PC-3 (cell line): Measurements from ENCODE around the gene HECTD2. TPM values are rescaled to one million over a fixed set of nuclear protein-coding genes. Genes with fewer than 3 reads are reported as not detected.

ENCODE experiments used
- ATAC-seq: fragments of 200-7000 bp; cut with Tn5 transposase; 2 replicates; pipeline ENCODE4 v1.9.1; 2020; ENCODE audit warnings: mild to moderate bottlenecking, moderate library complexity
- BruUV-seq: library from RNA; stranded (reverse); fragments of 400-500 nt; replicated peaks from 2 replicates; lab custom pipeline; 2021; lab: Mats Ljungman, UMichigan
- CTCF ChIA-PET: fragments of 300-600 bp; sonication (Branson Sonifier 250); formaldehyde crosslinking; loops from one replicate; lab custom pipeline; 2022; ENCODE audit warnings: antibody characterized with exemption; lab: Charles Lee
- POLR2A ChIA-PET: fragments of 300-600 bp; sonication (Branson Sonifier 250); formaldehyde crosslinking; loops from one replicate; lab custom pipeline; 2022; ENCODE audit warnings: antibody characterized with exemption; ENCODE audit not compliant: unreplicated experiment; lab: Charles Lee
- DNase-seq: peaks from one replicate; pipeline ENCODE4 v3.0.0-alpha.2; 2015
- H2AFZ ChIP-seq: fragments of 300-600 bp; sonication (generic); 2 replicates; pipeline ENCODE4 v1.6.0; 2016; ENCODE audit warnings: antibody characterized with exemption, low read length
- H3F3A ChIP-seq: fragments of 300-600 bp; sonication (generic); one replicate; pipeline ENCODE4 v1.6.0; 2017; ENCODE audit warnings: antibody characterized with exemption, low read length, control low read depth, mild to moderate bottlenecking; ENCODE audit not compliant: unreplicated experiment
- H3K27ac ChIP-seq: fragments of 300-600 bp; sonication (generic); 2 replicates; pipeline ENCODE4 v1.5.1; 2016; ENCODE audit warnings: mild to moderate bottlenecking, low read length
- H3K27me3 ChIP-seq: fragments of 300-600 bp; sonication (generic); 2 replicates; pipeline ENCODE4 v1.6.1; 2016; ENCODE audit warnings: low read length, mixed read lengths
- H3K36me3 ChIP-seq: fragments of 300-600 bp; sonication (generic); 2 replicates; pipeline ENCODE4 v1.6.1; 2016; ENCODE audit warnings: low read depth, mixed run types, low read length, mixed read lengths
- H3K4me1 ChIP-seq: fragments of 300-600 bp; sonication (generic); 2 replicates; pipeline ENCODE4 v1.5.1; 2016; ENCODE audit warnings: low read length; ENCODE audit not compliant: insufficient read depth
- H3K4me2 ChIP-seq: fragments of 300-600 bp; sonication (generic); 2 replicates; pipeline ENCODE4 v1.6.0; 2016; ENCODE audit warnings: low read length
- H3K4me3 ChIP-seq: fragments of 300-600 bp; sonication (generic); 2 replicates; pipeline ENCODE4 v1.5.1; 2016; ENCODE audit warnings: mild to moderate bottlenecking, low read length, mixed read lengths
- H3K79me2 ChIP-seq: fragments of 300-600 bp; sonication (generic); 2 replicates; pipeline ENCODE4 v1.6.1; 2017; ENCODE audit warnings: low read length, mixed read lengths
- H3K9ac ChIP-seq: fragments of 300-600 bp; sonication (generic); 2 replicates; pipeline ENCODE4 v1.6.0; 2016; ENCODE audit warnings: mild to moderate bottlenecking, low read length
- H3K9me2 ChIP-seq: fragments of 300-600 bp; sonication (generic); replicated peaks from 2 replicates; pipeline ENCODE4 v1.6.1; 2016; ENCODE audit warnings: mixed run types, low read length, mixed read lengths
- H3K9me3 ChIP-seq: fragments of 300-600 bp; sonication (generic); 2 replicates; pipeline ENCODE4 v1.6.1; 2016; ENCODE audit warnings: low read length, mixed read lengths
- H4K20me1 ChIP-seq: fragments of 300-600 bp; sonication (generic); 2 replicates; pipeline ENCODE4 v1.6.1; 2016; ENCODE audit warnings: low read length, mixed read lengths
- EZH2 ChIP-seq: fragments of 300-600 bp; sonication (generic); IDR thresholded peaks from one replicate; pipeline ENCODE4 v1.6.1; 2017; ENCODE audit warnings: antibody characterized with exemption, mild to moderate bottlenecking, low read length; ENCODE audit not compliant: unreplicated experiment
- EZH2phosphoT487 ChIP-seq: fragments of 300-600 bp; sonication (generic); IDR thresholded peaks from 2 replicates; pipeline ENCODE4 v1.6.1; 2018; ENCODE audit warnings: mild to moderate bottlenecking, antibody characterized with exemption, low read length, borderline replicate concordance
- intact Hi-C: fragments of 100-400 bp; cut with micrococcal nuclease; formaldehyde crosslinking; loops from 2 replicates; pipeline ENCODE4 v1.9.0; 2023
- total RNA-seq: library from RNA; depleted of rRNA; stranded (reverse); fragments of >200 nt; gene quantifications from 2 replicates; pipeline ENCODE4 v1.2.3, GENCODE V29; 2014
- TF ChIP-seq, protein P1 (sequence below): fragments of 300-600 bp; sonication (generic); conservative IDR thresholded peaks from 2 replicates; pipeline ENCODE4 v1.5.1; 2017; ENCODE audit warnings: antibody characterized with exemption, low read depth, mild to moderate bottlenecking, low read length

The HECTD2 gene
- total RNA-seq, 1 experiment from 2014 or later, result 2.9 TPM

DNA sequence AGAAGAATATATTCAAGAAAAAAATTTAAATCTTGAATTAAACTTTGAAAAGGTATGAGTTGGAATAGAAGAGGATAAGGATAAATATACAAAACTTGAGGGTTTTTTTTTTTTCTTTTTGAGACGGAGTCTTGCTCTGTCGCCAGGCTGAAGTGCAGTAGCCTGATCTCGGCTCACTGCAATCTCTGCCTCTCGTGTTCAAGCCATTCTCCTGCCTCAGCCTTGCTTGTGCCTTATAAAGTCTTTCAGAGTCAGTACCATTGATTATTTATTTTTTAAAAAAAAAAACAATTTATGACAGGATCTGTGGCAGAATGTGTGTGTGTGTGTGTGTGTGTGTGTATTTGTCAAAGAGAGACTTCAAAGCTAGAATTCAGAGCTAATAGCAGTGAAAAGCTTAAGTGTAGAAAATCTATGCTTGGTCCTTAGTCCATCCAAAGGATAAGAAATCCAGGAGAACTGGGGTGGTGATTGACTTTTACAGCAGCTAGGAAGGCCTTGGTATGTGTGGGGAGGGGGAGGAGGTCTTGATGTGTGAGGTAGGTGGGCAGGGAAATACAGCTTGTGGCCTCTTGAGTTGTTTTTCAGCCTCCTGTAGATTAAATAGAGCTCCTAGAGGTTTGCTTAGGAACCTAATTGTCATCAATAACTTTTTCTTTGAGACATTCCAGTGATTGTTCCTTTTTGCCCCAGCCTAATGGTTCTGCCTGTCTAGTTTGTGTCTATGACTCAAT is 2.4 kb downstream of the HECTD2 start:
- intact Hi-C loops, result loop anchor here (5.0 to 10.0 kb wide), 2 partner anchors 50 to 222 kb away; partner anchors contain the start of gene PPP1R3C
- ChIA-PET CTCF (no interaction called here), POLR2A (no interaction called here)
- H3K36me3 ChIP-seq, result no peaks in the 10 kb centered on the region
- no peak overlapping the region for H3K9ac ChIP-seq
- H3K4me2 ChIP-seq, result no peak overlapping the region
- ATAC-seq (no peak), DNase-seq (no peak)
- H3K4me1 ChIP-seq, result peaks cover 22% of the 10 kb centered on the region
- H3K79me2 ChIP-seq, result peaks cover 50% of the 10 kb centered on the region
- H3K27ac ChIP-seq, result no peak overlapping the region
- 0 out of 2 replicates have a peak, but pooled peaks cover 3% of the 10 kb centered on the region for H4K20me1 ChIP-seq
- H3F3A ChIP-seq, result no peaks in the 10 kb centered on the region
- TF ChIP-seq EZH2phosphoT487 (no peak), EZH2 (no peak)
- TF ChIP-seq, protein P1, sequence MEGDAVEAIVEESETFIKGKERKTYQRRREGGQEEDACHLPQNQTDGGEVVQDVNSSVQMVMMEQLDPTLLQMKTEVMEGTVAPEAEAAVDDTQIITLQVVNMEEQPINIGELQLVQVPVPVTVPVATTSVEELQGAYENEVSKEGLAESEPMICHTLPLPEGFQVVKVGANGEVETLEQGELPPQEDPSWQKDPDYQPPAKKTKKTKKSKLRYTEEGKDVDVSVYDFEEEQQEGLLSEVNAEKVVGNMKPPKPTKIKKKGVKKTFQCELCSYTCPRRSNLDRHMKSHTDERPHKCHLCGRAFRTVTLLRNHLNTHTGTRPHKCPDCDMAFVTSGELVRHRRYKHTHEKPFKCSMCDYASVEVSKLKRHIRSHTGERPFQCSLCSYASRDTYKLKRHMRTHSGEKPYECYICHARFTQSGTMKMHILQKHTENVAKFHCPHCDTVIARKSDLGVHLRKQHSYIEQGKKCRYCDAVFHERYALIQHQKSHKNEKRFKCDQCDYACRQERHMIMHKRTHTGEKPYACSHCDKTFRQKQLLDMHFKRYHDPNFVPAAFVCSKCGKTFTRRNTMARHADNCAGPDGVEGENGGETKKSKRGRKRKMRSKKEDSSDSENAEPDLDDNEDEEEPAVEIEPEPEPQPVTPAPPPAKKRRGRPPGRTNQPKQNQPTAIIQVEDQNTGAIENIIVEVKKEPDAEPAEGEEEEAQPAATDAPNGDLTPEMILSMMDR, result no peak
- no peaks in the 10 kb centered on the region for H3K27me3 ChIP-seq
- H3K4me3 ChIP-seq, result no peak overlapping the region
- no peaks in the 10 kb centered on the region for H3K9me3 ChIP-seq
- H3K9me2 ChIP-seq, result no peaks in the 10 kb centered on the region
- no TSS peak for BruUV-seq
- H2AFZ ChIP-seq, result no peak overlapping the region

DNA sequence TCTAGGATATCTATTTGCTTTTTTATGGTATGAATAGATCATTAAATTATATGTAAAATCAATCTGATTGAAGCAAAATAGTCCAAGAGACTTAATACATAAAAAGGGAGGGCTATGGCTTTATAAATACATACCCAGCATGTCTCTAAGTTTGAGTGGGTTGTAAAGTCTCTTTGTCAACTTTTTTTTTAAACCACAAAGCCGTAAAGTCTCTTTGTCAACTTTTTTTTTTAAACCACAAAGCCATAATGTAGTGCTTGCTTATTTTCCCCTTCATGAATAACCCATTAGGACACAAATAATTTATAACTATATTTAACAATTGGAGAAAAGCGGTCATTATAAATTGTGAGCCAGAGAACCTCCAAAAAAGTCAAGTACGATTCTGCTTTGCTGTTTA is 5.7 kb downstream of the HECTD2 start:
- POLR2A ChIA-PET, result no interaction called here
- TF ChIP-seq EZH2 (no peak), EZH2phosphoT487 (no peak)
- TF ChIP-seq, protein P1, result no peak
- H4K20me1 ChIP-seq, result 0 out of 2 replicates have a peak, but pooled peaks cover 3% of the 10 kb centered on the region
- H2AFZ ChIP-seq, result no peak overlapping the region
- H3K27me3 ChIP-seq, result no peaks in the 10 kb centered on the region
- H3K4me1 ChIP-seq, result peaks cover 18% of the 10 kb centered on the region
- no TSS peak for BruUV-seq
- intact Hi-C loops, result loop anchor here (2.0 to 10.0 kb wide), 2 partner anchors 17 to 219 kb away; partner anchors contain the start of gene PPP1R3C
- DNase-seq (peak; percentile 25), ATAC-seq (peak; percentile 57)
- H3K4me2 ChIP-seq, result no peak overlapping the region
- H3K9ac ChIP-seq, result no peak overlapping the region
- CTCF ChIA-PET, result no interaction called here
- H3K79me2 ChIP-seq, result peaks cover 54% of the 10 kb centered on the region
- H3K36me3 ChIP-seq, result no peaks in the 10 kb centered on the region
- no peaks in the 10 kb centered on the region for H3F3A ChIP-seq
- no peak overlapping the region for H3K4me3 ChIP-seq
- H3K9me2 ChIP-seq, result no peaks in the 10 kb centered on the region
- H3K9me3 ChIP-seq, result no peaks in the 10 kb centered on the region
- H3K27ac ChIP-seq, result no peak overlapping the region

DNA sequence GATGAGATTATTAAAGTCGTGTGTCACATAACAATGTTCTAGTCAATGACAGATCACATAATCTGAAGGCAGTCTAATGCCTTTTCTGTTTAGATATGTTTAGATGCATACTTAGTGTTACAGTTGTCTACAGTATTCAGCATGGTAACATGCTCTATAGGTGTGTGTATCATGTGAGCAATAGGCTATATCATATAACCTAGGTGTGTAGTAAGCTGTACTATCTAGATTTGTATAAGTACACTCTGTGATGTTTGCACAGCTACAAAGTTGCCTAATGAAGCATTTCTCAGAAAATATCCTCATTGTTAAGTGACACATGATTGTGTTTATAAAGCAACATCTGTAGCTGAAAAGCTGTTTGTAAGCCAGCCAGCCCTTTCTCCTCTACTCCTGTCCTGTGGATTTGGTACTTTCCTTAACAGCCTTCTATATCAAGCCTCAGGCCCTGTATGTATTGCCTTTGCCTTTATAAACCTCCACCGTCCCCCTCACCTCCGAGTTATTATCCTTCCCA is 6.3 kb downstream of the HECTD2 start:
- Histone ChIP-seq H3K9me3 (no peaks in the 10 kb centered on the region), H3K9ac (no peak overlapping the region), H3K4me2 (no peak overlapping the region), H3K4me3 (no peak overlapping the region), H4K20me1 (0 out of 2 replicates have a peak, but pooled peaks cover 2% of the 10 kb centered on the region), H2AFZ (no peak overlapping the region), H3K27ac (no peak overlapping the region), H3K79me2 (peaks cover 52% of the 10 kb centered on the region), H3F3A (no peaks in the 10 kb centered on the region), H3K9me2 (no peaks in the 10 kb centered on the region), H3K27me3 (no peaks in the 10 kb centered on the region), H3K36me3 (no peaks in the 10 kb centered on the region), H3K4me1 (peaks cover 20% of the 10 kb centered on the region)
- peak; percentile 29 for ATAC-seq
- TF ChIP-seq EZH2phosphoT487, result no peak
- no peak for TF ChIP-seq EZH2
- TF ChIP-seq, protein P1, result no peak
- BruUV-seq, result no TSS peak
- no peak for DNase-seq
- intact Hi-C loops, result loop anchor here (10.0 kb wide), 1 partner anchor 218 kb away; the partner anchor contains the start of gene PPP1R3C
- CTCF ChIA-PET, result no interaction called here
- POLR2A ChIA-PET, result no interaction called here
